H1 (cell line): Measurements from ENCODE around the gene CDC42BPB. TPM values are rescaled to one million over a fixed set of nuclear protein-coding genes. Genes with fewer than 3 reads are reported as not detected.

Source experiments
- FOSL1 ChIP-seq: IDR thresholded peaks from 2 replicates; pipeline ENCODE4 v1.6.1; 2011; ENCODE audit warnings: mild to moderate bottlenecking, low read depth, low read length, moderate library complexity; ENCODE audit not compliant: insufficient read depth
- RFX5 ChIP-seq: IDR thresholded peaks from 2 replicates; pipeline ENCODE4 v1.6.1; 2011; ENCODE audit warnings: low read depth, low read length, improper control_type of control experiment, borderline replicate concordance
- RNF2 ChIP-seq: fragments of 200-900, 300-1000 bp; sonication (generic); IDR thresholded peaks from 2 replicates; pipeline ENCODE4 v1.7.1; 2016; ENCODE audit warnings: borderline replicate concordance, low read depth, mild to moderate bottlenecking, antibody characterized with exemption, low read length; ENCODE audit not compliant: poor library complexity, severe bottlenecking; ENCODE audit errors: missing control alignments
- TAF1 ChIP-seq: IDR thresholded peaks from 2 replicates; pipeline ENCODE4 v1.6.1; 2011; ENCODE audit warnings: mild to moderate bottlenecking, low read depth, low read length
- TCF12 ChIP-seq: IDR thresholded peaks from 2 replicates; pipeline ENCODE4 v1.6.1; 2011; ENCODE audit warnings: low read depth, mild to moderate bottlenecking, low read length
- polyA plus RNA-seq, 7 experiments: library from polyadenylated mRNA; depleted of rRNA in 3 of 7; stranded (reverse) in 5 of 7; unstranded in 2 of 7; fragments of >200 nt in 5 of 7; fragments of 200-250 nt in 2 of 7; gene quantifications; 1 replicate in 5 of 7; 2 replicates in 1 of 7; 4 replicates in 1 of 7; pipeline versions ENCODE4 v1.2.1 to v1.2.3, GENCODE V29; 2011 to 2013; ENCODE audit warnings: missing spikeins in 2 of 7, mixed read lengths in 2 of 7
- total RNA-seq: library from RNA; stranded (reverse); fragmentation: NEBNext Ultra II Directional; extraction: Animal tissue kit (Norgen Biotek cat#: 25700); gene quantifications from 2 replicates; pipeline ENCODE4 v1.2.1, GENCODE V29; 2021
- TF ChIP-seq, protein P1 (sequence below): fragments of 300-600 bp; sonication (generic); IDR thresholded peaks from 2 replicates; pipeline ENCODE4 v1.7.1; 2012; ENCODE audit warnings: low read length, moderate library complexity, mild to moderate bottlenecking, inconsistent platforms; ENCODE audit not compliant: insufficient replicate concordance

CDC42BPB gene
- total and polyA plus RNA-seq, 2 of the 8 experiments (the other 6 are each of a cell fraction or from before 2014, with no cell fraction given), result 51.2 to 88.2 TPM

DNA sequence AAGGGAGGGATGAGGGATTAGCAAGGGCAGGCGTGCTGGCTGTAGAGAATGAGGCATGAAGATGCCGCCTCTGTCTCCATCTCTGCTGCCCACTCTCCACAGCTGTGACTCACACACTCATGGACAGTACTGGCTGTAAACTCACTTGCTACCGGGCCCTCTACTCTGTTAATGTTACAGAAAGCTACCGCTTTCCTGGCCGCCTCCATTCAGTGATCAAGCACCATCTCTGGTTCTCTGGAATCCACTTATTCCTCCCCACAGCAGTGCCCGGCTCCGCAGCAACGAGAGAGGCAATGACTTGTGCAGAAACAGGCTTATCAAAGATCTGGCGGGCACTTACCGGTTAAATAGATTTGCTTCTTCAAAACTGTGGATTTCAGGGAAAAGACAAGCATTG, 100.1 kb downstream of the CDC42BPB start (continued):
- TF ChIP-seq, protein P1, sequence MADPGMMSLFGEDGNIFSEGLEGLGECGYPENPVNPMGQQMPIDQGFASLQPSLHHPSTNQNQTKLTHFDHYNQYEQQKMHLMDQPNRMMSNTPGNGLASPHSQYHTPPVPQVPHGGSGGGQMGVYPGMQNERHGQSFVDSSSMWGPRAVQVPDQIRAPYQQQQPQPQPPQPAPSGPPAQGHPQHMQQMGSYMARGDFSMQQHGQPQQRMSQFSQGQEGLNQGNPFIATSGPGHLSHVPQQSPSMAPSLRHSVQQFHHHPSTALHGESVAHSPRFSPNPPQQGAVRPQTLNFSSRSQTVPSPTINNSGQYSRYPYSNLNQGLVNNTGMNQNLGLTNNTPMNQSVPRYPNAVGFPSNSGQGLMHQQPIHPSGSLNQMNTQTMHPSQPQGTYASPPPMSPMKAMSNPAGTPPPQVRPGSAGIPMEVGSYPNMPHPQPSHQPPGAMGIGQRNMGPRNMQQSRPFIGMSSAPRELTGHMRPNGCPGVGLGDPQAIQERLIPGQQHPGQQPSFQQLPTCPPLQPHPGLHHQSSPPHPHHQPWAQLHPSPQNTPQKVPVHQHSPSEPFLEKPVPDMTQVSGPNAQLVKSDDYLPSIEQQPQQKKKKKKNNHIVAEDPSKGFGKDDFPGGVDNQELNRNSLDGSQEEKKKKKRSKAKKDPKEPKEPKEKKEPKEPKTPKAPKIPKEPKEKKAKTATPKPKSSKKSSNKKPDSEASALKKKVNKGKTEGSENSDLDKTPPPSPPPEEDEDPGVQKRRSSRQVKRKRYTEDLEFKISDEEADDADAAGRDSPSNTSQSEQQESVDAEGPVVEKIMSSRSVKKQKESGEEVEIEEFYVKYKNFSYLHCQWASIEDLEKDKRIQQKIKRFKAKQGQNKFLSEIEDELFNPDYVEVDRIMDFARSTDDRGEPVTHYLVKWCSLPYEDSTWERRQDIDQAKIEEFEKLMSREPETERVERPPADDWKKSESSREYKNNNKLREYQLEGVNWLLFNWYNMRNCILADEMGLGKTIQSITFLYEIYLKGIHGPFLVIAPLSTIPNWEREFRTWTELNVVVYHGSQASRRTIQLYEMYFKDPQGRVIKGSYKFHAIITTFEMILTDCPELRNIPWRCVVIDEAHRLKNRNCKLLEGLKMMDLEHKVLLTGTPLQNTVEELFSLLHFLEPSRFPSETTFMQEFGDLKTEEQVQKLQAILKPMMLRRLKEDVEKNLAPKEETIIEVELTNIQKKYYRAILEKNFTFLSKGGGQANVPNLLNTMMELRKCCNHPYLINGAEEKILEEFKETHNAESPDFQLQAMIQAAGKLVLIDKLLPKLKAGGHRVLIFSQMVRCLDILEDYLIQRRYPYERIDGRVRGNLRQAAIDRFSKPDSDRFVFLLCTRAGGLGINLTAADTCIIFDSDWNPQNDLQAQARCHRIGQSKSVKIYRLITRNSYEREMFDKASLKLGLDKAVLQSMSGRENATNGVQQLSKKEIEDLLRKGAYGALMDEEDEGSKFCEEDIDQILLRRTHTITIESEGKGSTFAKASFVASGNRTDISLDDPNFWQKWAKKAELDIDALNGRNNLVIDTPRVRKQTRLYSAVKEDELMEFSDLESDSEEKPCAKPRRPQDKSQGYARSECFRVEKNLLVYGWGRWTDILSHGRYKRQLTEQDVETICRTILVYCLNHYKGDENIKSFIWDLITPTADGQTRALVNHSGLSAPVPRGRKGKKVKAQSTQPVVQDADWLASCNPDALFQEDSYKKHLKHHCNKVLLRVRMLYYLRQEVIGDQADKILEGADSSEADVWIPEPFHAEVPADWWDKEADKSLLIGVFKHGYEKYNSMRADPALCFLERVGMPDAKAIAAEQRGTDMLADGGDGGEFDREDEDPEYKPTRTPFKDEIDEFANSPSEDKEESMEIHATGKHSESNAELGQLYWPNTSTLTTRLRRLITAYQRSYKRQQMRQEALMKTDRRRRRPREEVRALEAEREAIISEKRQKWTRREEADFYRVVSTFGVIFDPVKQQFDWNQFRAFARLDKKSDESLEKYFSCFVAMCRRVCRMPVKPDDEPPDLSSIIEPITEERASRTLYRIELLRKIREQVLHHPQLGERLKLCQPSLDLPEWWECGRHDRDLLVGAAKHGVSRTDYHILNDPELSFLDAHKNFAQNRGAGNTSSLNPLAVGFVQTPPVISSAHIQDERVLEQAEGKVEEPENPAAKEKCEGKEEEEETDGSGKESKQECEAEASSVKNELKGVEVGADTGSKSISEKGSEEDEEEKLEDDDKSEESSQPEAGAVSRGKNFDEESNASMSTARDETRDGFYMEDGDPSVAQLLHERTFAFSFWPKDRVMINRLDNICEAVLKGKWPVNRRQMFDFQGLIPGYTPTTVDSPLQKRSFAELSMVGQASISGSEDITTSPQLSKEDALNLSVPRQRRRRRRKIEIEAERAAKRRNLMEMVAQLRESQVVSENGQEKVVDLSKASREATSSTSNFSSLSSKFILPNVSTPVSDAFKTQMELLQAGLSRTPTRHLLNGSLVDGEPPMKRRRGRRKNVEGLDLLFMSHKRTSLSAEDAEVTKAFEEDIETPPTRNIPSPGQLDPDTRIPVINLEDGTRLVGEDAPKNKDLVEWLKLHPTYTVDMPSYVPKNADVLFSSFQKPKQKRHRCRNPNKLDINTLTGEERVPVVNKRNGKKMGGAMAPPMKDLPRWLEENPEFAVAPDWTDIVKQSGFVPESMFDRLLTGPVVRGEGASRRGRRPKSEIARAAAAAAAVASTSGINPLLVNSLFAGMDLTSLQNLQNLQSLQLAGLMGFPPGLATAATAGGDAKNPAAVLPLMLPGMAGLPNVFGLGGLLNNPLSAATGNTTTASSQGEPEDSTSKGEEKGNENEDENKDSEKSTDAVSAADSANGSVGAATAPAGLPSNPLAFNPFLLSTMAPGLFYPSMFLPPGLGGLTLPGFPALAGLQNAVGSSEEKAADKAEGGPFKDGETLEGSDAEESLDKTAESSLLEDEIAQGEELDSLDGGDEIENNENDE, result no peak
- TF ChIP-seq RNF2, result no peak
- no peak for TF ChIP-seq TCF12
- TF ChIP-seq FOSL1, result no peak
- TF ChIP-seq RFX5, result no peak
- no peak for TF ChIP-seq TAF1
